Urinary bladder (tissue), 4 donors: Measurements from ENCODE around the gene MISP. TPM values are rescaled to one million over a fixed set of nuclear protein-coding genes. Genes with fewer than 3 reads are reported as not detected.
"Not testable (repeated sequence)": the region's sequence is repeated elsewhere in the genome, so short reads cannot be mapped to it uniquely, and the experiment has no call there.

Source experiments
- DNase-seq: peaks from one replicate; pipeline ENCODE4 v3.0.0-alpha.2; 2015; ENCODE audit errors: extremely low spot score
- H3K27ac ChIP-seq: one replicate; pipeline ENCODE4 v1.5.1; 2013; ENCODE audit warnings: low read depth, mild to moderate bottlenecking, moderate library complexity
- H3K36me3 ChIP-seq: one replicate; pipeline ENCODE4 v1.6.1; 2013; ENCODE audit warnings: mild to moderate bottlenecking, moderate library complexity; ENCODE audit not compliant: insufficient read depth
- H3K4me1 ChIP-seq: one replicate; pipeline ENCODE4 v1.6.1; 2013; ENCODE audit warnings: mild to moderate bottlenecking, moderate library complexity; ENCODE audit not compliant: insufficient read depth
- H3K4me3 ChIP-seq: one replicate; pipeline ENCODE4 v1.5.1; 2013; ENCODE audit warnings: low read depth, low read length
- WGBS: extraction: QIAGEN DNeasy Blood & Tissue Kit; methylation state at CpG from one replicate; pipeline ENCODE4 v1.1.7; 2013; 5-methylcytosine and 5-hydroxymethylcytosine counted together
- polyA plus RNA-seq: library from polyadenylated mRNA; stranded (reverse); fragments of 200-250 nt; gene quantifications from one replicate; pipeline ENCODE4 v1.2.3, GENCODE V29; 2013
- total RNA-seq: library from RNA; depleted of rRNA; stranded (reverse); fragments of >200 nt; gene quantifications from one replicate; pipeline ENCODE4 v1.2.3, GENCODE V29; 2014
- donor health status: healthy with polysubstance abuse.
- donor health status: healthy.

Gene MISP
- total and polyA plus RNA-seq, 2 donors, result 0.91 to 1.4 TPM

DNA sequence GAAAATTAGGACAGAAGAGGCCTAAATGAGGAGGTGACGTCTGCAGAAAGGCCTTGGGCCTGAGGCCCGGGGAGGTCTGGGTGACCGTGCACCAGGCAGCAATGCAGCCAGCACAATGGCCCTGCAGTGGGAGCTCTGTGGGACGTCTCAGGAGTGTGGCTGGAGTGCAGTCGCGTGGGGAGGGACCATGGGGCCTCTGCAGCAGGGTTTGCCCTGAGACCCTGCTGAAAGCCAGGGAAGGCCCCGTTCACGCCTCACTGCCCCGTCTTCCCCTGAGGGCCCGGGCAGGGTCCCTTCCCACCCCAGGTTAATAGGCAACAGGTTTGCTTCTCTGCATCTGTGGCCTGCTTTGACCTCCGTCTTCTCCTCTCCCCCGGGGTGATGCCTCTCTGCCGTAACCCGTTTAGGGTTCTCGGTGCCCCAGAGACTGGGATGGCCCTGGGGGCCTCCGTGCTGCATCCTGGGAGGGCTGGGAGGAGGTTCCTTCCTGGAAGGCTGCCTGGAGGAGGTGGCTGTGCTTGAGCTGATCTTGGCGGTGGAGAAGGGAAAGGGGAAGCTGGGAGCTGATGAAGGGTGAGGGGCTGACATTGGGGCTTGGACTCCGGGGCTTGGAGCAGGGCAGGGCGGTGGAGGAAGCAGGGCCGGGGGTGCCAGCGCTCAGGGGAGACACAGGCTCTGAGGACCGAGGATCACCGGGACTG is 32.5 kb upstream of the MISP start:
- H3K4me1 ChIP-seq, result no peaks in the 10 kb centered on the region
- WGBS, result 66% methylated on average over 23 of the region's 23 CpGs
- no peaks in the 10 kb centered on the region for H3K36me3 ChIP-seq
- H3K27ac ChIP-seq, result no peak overlapping the region
- no peak overlapping the region for H3K4me3 ChIP-seq
- no peak for DNase-seq

DNA sequence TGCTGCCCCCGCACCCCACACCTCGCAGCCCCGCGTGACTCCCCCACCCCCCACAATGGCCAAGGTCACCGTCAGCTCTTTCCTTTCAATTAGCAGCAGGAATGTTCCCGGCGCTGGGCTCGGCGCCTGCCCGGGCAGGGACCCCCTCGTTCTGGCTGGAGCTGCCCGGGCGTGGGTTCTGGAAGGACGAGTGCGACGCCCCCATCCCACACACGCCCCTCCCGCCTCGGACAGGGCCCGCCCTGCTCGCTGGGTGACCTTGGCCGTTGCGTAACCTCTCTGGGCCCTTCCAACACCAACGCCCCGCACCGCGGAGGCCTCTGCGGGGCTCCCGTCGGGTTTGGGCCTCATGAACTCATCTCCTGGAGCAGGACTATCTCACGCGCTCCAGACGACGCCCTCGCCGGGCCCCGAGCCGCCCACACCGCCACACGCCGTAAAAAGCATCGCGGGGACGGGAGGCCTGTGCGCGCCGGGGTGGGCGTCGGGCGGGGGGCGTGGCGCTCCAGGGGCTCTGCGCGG is 31.9 kb upstream of the MISP start:
- Histone ChIP-seq H3K36me3 (no peaks in the 10 kb centered on the region), H3K4me1 (no peaks in the 10 kb centered on the region), H3K4me3 (peak overlapping the region; percentile 0), H3K27ac (no peak overlapping the region)
- DNase-seq, result no peak
- WGBS, result 27% methylated on average over 54 of the region's 54 CpGs

DNA sequence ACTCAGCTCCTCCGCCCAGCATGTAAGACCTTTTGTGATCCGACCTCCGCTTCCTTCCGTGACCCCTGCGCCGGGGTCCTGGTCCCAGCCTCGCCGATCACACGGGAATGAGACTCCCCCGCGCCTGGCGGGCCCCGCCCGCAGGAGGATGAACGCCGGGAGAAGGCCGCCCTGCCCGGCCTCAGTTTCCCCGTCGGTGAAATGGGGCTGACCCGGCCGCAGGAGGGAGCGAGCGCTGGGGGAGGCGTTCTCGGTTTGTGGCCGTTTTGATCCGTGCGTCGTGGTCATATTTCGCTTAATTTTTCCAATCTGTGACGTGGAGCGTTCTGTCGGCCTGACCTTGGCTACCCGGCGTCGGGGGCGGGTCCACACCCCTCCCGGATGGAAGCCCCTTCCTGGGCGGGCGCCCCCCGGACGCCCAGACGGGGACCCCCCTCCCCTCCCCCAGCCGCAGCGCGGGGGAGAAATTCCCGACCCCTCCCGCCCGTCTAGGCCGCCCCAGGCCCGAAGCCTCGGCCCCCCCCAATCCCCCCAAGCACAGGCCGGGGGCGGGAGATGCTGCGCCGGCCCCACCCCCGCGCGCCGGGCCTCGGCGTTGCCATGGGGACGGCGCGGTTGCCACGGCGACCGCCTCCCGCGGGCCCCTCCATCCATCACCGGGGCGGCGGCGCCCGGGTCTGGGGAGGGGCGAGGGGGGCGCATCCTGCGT is 31.1 kb upstream of the MISP start:
- Histone ChIP-seq H3K4me3 (no peak overlapping the region), H3K36me3 (no peaks in the 10 kb centered on the region), H3K4me1 (no peaks in the 10 kb centered on the region), H3K27ac (no peak overlapping the region)
- no peak for DNase-seq
- WGBS, result 15% methylated on average over 78 of the region's 79 CpGs

DNA sequence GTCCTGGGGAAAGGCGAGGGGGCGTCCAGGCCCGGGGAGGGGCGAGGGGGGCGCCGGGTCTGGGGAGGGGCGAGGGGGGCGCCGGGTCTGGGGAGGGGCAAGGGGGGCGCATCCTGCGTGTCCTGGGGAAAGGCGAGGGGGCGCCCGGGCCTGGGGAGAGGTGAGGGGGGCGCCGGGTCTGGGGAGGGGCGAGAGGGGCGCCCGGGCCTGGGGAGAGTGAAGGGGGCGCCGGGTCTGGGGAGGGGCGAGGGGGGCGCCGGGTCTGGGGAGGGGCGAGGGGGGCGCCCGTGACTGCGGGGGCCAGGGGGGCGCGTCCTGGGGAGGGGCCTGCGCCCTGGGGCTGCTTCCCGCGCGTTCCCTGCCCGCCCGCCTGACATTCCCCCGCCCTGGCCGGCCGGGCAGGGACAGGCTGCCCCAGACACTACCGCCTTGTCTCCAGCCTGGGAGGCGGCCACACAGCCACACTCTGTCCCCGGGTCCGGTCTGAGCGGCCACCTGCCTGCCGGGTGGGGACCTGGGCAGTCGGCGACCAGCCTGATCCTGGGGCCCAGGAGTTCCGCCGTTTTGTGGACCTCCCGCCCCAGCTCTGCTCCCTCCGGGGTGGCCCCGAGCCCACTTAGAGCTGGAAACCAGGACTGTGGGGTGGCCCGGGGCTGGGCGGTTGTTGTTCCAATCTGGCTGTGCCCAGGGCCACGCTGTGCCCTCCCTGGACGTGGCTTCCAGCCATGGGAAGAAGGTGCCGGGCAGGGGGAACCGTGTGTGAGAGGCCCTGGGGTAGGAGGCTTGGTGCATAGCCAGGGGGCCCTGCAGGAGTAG is 30.4 kb upstream of the MISP start:
- H3K36me3 ChIP-seq, result no peaks in the 10 kb centered on the region
- WGBS, result 32% methylated on average over 58 of the region's 58 CpGs
- no peaks in the 10 kb centered on the region for H3K4me1 ChIP-seq
- DNase-seq, result no peak
- no peak overlapping the region for H3K27ac ChIP-seq
- no peak overlapping the region for H3K4me3 ChIP-seq

DNA sequence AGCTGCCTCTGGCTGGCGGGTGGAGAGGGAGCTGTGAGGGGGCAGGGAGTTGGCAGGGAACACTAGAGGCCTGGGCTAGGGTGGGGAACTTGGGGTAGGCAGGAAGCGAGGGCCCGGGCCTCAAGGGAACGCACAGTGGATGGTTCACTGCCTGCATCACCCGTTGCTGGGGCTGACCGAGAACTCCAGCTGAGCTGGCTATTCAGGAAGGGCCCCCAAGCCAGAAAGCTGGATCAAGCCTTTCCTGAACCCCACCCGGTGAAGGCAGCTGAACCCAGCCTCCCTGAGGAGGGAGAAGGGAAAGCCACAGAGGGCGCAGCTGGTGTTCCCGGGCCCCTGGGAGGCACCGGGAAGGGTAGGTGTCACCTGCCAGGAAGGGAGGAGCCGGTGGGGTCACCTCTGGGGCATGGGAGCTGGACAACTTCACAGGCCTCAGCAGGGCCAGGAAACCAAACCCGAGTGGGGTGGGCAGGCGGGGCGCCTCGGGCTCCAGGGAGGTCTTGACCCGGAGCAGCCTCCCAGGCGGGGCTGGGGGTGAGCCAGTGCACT is 28.3 kb upstream of the MISP start:
- Histone ChIP-seq H3K27ac (no peak overlapping the region), H3K4me1 (no peaks in the 10 kb centered on the region)
- DNase-seq, result no peak

DNA sequence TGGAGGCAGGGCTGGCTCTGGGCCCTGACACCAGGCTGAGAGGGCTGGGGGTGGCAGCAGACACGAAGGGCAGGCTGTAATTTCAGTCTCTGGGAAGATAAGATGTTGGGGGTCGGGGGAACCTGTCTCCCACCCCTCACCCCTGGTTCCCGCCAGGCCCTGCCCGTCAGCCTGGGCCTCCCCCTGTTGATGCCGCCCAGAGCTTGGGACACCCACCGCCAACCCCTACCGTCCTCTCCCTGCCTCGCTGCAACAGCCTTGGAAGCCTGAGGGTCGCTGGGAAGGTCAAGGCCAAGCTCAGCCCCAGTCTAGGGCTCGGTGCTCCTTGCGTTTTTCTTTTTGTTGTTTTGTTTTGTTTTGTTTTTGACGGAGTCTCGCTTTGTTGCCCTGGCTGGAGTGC is 27.7 kb upstream of the MISP start:
- Histone ChIP-seq H3K36me3 (no peaks in the 10 kb centered on the region), H3K4me3 (no peak overlapping the region), H3K4me1 (no peaks in the 10 kb centered on the region), H3K27ac (no peak overlapping the region)
- WGBS, result 84% methylated on average over 13 of the region's 13 CpGs
- DNase-seq, result no peak

More for the DNA sequence above, 28.3 kb upstream of the MISP start:
- 56% methylated on average over 17 of the region's 17 CpGs for WGBS
- H3K36me3 ChIP-seq, result no peaks in the 10 kb centered on the region
- no peak overlapping the region for H3K4me3 ChIP-seq

DNA sequence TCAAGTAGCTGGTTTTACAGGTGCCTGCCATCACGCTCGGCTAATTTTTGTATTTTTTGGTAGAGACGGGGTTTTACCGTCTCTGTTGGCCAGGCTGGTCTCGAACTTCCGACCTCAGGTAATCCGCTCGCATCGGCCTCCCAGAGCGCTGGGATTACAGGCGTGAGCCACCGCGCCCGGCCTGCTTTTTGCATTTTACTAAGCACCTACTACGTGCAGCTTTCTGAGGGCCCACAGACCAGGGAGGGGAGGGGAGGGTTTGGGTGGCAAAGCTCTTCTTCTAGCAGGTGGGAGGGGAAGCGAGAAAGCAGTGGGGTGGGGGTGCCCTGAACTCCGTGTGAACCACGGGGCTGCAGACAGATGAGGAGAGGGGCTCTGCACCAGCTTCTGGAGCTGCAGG is 27.2 kb upstream of the MISP start:
- DNase-seq, result no peak
- 92% methylated on average over 18 of the region's 18 CpGs for WGBS
- H3K4me3 ChIP-seq, result no peak overlapping the region
- no peak overlapping the region for H3K27ac ChIP-seq
- H3K4me1 ChIP-seq, result no peaks in the 10 kb centered on the region
- H3K36me3 ChIP-seq, result no peaks in the 10 kb centered on the region

DNA sequence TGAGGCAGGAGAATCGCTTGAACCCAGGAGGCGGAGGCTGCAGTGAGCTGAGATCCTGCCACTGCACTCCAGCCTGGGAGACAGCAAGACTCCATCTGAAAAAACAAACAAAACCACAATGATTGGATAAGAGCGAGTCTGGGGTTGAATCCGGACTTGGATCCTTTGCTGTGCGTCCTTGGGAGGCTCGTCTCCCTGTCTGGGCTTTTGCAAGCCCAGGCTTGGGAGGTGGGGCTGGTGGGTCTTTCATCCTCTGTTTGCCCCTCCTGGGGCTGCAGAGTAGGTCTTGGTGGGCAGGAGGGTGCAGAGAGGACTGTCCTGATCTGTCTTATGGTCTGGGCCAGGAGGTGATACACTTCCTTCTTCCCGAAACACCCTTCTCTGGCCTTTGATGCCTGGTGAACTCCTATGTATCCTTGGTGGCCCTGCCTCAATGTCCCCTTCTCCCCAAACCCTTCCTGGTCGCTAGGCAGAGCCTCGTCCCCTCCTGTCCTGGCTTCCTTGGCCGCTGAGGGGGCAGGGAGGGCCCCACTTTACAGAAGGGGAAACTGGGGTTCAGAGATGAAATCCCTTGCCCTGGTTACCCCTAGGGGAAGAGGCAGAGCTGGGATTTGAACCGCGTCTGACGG is 25.3 kb upstream of the MISP start:
- Histone ChIP-seq H3K4me3 (no peak overlapping the region), H3K36me3 (no peaks in the 10 kb centered on the region), H3K27ac (no peak overlapping the region), H3K4me1 (no peaks in the 10 kb centered on the region)
- no peak for DNase-seq
- WGBS, result 91% methylated on average over 13 of the region's 13 CpGs

DNA sequence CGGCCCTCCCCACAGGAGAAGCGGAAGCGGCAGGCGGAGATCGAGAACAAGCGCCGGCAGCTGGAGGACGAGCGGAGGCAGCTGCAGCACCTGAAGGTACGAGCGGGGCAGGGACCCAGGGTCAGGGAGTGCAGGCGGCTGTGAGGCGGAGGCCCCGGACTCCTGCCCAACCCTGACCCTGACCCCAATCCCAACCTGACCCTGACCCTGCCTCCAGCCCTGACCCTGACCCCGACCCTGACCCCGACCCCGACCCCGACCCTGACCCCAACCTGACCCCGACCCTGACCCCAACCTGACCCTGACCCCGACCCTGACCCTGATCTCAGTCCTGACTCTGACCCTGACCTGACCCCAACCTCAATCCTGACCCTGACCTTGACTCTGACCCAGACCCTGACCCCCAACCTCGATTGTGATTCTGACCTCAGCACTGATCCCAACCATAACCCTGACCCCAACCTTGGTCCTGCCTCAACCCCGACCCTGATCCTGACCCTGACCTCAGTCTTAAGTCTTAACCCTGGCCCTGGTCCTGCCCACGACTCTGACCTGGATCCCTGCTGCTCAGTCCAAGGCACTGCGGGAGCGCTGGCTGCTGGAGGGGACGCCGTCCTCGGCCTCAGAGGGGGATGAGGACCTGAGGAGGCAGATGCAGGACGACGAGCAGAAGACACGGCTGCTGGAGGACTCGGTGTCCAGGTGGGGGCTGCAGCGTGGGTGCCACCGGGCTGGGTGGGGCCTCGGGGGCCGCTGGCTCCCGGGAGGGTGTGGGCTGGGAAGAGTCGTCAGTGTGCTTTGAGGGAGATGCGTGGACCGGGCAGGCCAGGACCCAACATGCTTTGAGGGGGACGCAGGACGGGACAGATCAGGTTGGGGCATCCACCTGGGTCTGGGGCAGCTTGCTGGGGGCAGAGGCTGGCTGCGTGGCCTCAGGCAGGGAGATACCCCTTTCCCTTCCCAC is 23.6 kb upstream of the MISP start:
- peak overlapping the region; percentile 23 for H3K27ac ChIP-seq

DNA sequence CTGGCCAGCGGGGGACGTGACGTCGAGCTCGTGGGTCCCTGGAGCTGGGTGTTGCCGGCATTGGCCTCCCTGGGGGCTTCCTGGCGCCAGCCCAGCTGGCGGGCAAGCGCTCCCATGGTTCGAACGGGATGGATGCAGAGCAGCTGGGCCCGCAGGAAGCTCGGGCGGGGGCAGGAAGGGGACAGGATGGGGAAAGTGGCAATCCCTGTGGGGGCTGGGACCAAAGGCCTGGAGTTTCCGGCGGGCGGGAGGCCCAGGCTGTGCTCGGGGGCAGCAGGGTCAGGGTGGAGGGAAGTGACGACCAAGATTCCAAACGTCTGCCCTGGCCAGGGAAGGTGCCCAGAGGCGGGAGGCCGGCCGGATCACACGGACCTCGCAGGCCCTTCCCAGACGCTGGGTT is 22.9 kb upstream of the MISP start:
- no peak for DNase-seq
- no peak overlapping the region for H3K27ac ChIP-seq

More for the DNA sequence above, 23.6 kb upstream of the MISP start:
- H3K4me1 ChIP-seq, result no peaks in the 10 kb centered on the region
- H3K4me3 ChIP-seq, result no peak overlapping the region
- WGBS, result 82% methylated on average over 43 of the region's 43 CpGs
- no peaks in the 10 kb centered on the region for H3K36me3 ChIP-seq
- DNase-seq, result no peak

DNA sequence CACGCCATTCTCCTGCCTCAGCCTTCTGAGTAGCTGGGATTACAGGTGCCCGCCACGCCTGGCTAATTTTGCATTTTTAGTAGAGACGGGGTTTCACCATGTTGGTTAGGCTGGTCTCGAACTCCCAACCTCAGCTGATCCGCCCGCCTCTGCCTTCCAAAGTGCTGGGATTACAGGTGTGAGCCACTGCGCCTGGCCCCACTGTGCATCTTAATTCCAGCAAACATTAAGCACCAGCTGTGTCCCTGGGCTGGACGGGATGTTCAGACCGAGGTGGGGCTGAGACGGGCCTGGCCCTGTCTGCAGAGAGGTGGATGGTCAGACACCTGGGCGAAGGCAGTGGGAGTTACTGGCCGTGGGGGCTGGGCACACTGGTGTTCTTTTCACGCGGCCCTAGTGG is 21.3 kb upstream of the MISP start:
- H3K4me1 ChIP-seq, H3K36me3 ChIP-seq, H3K27ac ChIP-seq, DNase-seq, H3K4me3 ChIP-seq: not testable (repeated sequence)
- WGBS, result 93% methylated on average over 15 of the region's 15 CpGs

More for the DNA sequence above, 22.9 kb upstream of the MISP start:
- WGBS, result 65% methylated on average over 26 of the region's 26 CpGs
- Histone ChIP-seq H3K4me3 (no peak overlapping the region), H3K36me3 (no peaks in the 10 kb centered on the region), H3K4me1 (no peaks in the 10 kb centered on the region)

DNA sequence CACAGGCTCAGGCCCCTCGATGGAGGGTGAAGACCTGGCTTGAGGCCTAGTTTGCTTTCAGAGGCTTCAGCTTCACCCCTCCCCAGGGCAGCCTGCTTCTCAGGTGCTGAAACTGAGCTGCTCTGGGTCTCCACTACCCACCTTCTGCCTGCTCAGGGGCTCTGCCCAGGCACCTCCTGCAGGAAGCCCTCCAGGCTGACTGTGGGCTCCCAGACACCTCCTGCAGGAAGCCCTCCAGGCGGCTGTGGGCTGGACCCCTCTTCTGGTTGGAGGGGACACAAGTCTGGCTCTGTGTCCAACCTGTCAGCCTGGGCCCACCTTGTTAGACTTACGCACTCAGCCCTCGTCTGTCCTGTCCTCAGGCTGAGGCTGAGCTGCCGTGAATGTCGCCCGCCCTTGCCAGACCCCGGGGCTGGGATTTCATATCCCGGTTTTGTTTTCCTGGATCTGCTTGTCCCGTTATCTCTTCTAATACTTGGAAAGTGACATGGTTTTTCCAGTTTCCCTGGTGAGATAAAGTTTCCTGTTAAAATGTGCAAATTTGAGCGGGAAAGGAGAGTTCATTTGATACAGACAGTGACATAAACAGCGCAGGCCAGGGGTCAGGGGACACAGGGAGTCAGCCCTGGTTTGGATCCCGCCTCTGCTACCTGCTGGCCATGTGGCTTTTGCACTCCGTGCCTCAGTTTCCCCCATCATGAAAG is 20.8 kb upstream of the MISP start:
- no peak overlapping the region for H3K4me3 ChIP-seq
- no peaks in the 10 kb centered on the region for H3K36me3 ChIP-seq
- WGBS, result 80% methylated on average over 14 of the region's 14 CpGs
- H3K27ac ChIP-seq, result no peak overlapping the region
- DNase-seq, result no peak
- H3K4me1 ChIP-seq, result no peaks in the 10 kb centered on the region
